Erythroblast (primary cell): ENCODE data around the gene PPT2.

Experiments used
- GATA1 ChIP-seq: IDR thresholded peaks from 2 replicates; pipeline ENCODE4 v1.6.1; 2011; ENCODE audit warnings: low read depth, mild to moderate bottlenecking, control low read depth, low read length, moderate library complexity
- POLR2A ChIP-seq: IDR thresholded peaks from 2 replicates; pipeline ENCODE4 v1.6.1; 2011; ENCODE audit warnings: mild to moderate bottlenecking, low read length

DNA sequence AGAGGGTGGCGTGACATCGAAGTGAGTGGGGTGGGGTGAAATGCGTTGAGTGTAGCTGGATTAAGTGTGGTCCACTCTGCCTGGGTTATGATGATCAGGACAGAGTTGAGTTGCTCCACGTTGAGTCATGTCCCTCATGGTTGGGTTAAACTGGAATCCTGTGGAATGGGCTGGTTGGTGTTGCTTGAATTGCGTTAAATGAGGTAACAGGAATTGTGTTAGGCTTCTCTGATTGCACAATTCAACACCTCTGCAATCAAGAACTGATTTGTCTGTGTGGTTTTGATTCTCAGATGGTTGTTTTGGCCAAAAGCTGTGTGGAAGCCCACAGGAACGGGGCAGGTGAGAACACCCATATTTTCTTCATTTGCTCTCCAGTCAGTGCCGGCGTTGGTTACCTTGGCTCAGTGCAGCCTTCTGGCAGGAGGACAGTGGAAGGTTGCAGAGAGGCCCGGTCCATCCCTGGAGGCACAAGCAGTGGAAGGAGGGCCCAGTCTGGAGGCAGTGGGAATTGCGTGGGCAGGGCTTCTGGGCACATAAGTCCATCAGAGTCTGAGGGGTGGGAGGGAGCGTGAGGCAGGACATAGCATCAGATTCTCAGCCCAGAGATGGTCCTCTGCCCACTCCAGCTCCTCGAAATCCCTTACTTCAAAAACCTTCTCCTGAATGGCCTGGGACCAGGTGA lies 58.3 kb downstream of the PPT2 start:
- no peak for TF ChIP-seq POLR2A
- TF ChIP-seq GATA1, result no peak
